GM10266 (cell line): ENCODE data around the gene SERPINB4.
"Not testable (repeated sequence)": the region's sequence is repeated elsewhere in the genome, so short reads cannot be mapped to it uniquely, and the experiment has no call there.

Experiments
- DNase-seq: peaks from one replicate; pipeline ENCODE4 v3.0.0; 2012; ENCODE audit errors: extremely low spot score
- CTCF ChIP-seq: IDR thresholded peaks from 2 replicates; pipeline ENCODE4 v1.5.1; 2012; ENCODE audit warnings: mild to moderate bottlenecking, low read depth; ENCODE audit not compliant: control insufficient read depth, insufficient read depth; ENCODE audit errors: missing control alignments

SERPINB4 gene

GRCh38 chr18:63646936-63647335, 2.9 kb upstream of the SERPINB4 start:
- no peak for DNase-seq
- TF ChIP-seq CTCF, result no peak

- not testable (repeated sequence) for DNase-seq
Observed at GRCh38 chr18:63644694-63645093, 638 bp upstream of the SERPINB4 start.

- DNase-seq, result not testable (repeated sequence)
Observed at GRCh38 chr18:63642668-63643356, 1.2 kb downstream of the SERPINB4 start.

- DNase-seq, result not testable (repeated sequence)
Observed at GRCh38 chr18:63641157-63641680, 2.8 kb downstream of the SERPINB4 start.

GRCh38 chr18:63637703-63638102, 6.4 kb downstream of the SERPINB4 start:
- DNase-seq, result no peak
- no peak for TF ChIP-seq CTCF

- DNase-seq, result no peak
- TF ChIP-seq CTCF, result no peak
Observed at GRCh38 chr18:63627819-63628218, 16.2 kb downstream of the SERPINB4 start.

- DNase-seq, result no peak
- no peak for TF ChIP-seq CTCF
Observed at GRCh38 chr18:63626431-63626830, 17.6 kb downstream of the SERPINB4 start.

- no peak for DNase-seq
- TF ChIP-seq CTCF, result no peak
Observed at GRCh38 chr18:63624863-63625262, 19.2 kb downstream of the SERPINB4 start.

GRCh38 chr18:63619661-63620060, 24.4 kb downstream of the SERPINB4 start:
- no peak for TF ChIP-seq CTCF
- no peak for DNase-seq
